PC-9 (cell line): ENCODE results near the gene XAF1. TPM values are rescaled to one million over a fixed set of nuclear protein-coding genes. Genes with fewer than 3 reads are reported as not detected.
"Not testable (repeated sequence)": the region's sequence is repeated elsewhere in the genome, so short reads cannot be mapped to it uniquely, and the experiment has no call there.

Source experiments
- BruUV-seq: library from RNA; stranded (reverse); fragments of 400-500 nt; replicated peaks from 2 replicates; lab custom pipeline; 2021; lab: Mats Ljungman, UMichigan
- CTCF ChIA-PET: fragments of 300-600 bp; sonication (Branson Sonifier 250); formaldehyde crosslinking; loops from one replicate; lab custom pipeline; 2022; ENCODE audit warnings: antibody characterized with exemption; lab: Charles Lee
- POLR2A ChIA-PET: fragments of 300-600 bp; sonication (Branson Sonifier 250); formaldehyde crosslinking; loops from one replicate; lab custom pipeline; 2022; ENCODE audit warnings: antibody characterized with exemption; ENCODE audit not compliant: unreplicated experiment; lab: Charles Lee
- DNase-seq, 2 experiments: peaks; one replicate each; pipeline versions ENCODE4 v3.0.0 to v3.0.0-alpha.2; 2015 to 2022; ENCODE audit warnings: mixed read lengths in 1 of 2
- H2AFZ ChIP-seq: fragments of 200-600 bp; sonication (generic); 2 replicates; pipeline ENCODE4 v1.8.1; 2017; ENCODE audit warnings: antibody characterized with exemption
- H3F3A ChIP-seq: fragments of 200-600 bp; sonication (generic); 2 replicates; pipeline ENCODE4 v1.8.1; 2017; ENCODE audit warnings: antibody characterized with exemption, mild to moderate bottlenecking, low read depth; ENCODE audit not compliant: insufficient read depth
- H3K27ac ChIP-seq: fragments of 200-600 bp; sonication (generic); 2 replicates; pipeline ENCODE4 v1.6.1; 2016; ENCODE audit warnings: mixed run types
- H3K27me3 ChIP-seq: fragments of 200-600 bp; sonication (generic); 2 replicates; pipeline ENCODE4 v1.6.1; 2016; ENCODE audit warnings: low read depth, mixed run types; ENCODE audit not compliant: insufficient read depth
- H3K36me3 ChIP-seq: fragments of 200-600 bp; sonication (generic); 2 replicates; pipeline ENCODE4 v1.6.1; 2016; ENCODE audit warnings: low read depth, mixed run types
- H3K4me1 ChIP-seq: fragments of 200-600 bp; sonication (generic); replicated peaks from 2 replicates; pipeline ENCODE4 v1.6.1; 2016; ENCODE audit warnings: mixed run types; ENCODE audit not compliant: insufficient read depth
- H3K4me2 ChIP-seq: fragments of 200-600 bp; sonication (generic); 2 replicates; pipeline ENCODE4 v1.6.1; 2017; ENCODE audit warnings: mixed run types
- H3K4me3 ChIP-seq: fragments of 200-600 bp; sonication (generic); 2 replicates; pipeline ENCODE4 v1.6.1; 2016; ENCODE audit warnings: mixed run types
- H3K79me2 ChIP-seq: fragments of 200-600 bp; sonication (generic); 2 replicates; pipeline ENCODE4 v1.6.1; 2017; ENCODE audit warnings: low read depth, mixed run types
- H3K9me2 ChIP-seq: fragments of 200-600 bp; sonication (generic); 2 replicates; pipeline ENCODE4 v1.8.1; 2017; ENCODE audit warnings: mild to moderate bottlenecking; ENCODE audit not compliant: insufficient read depth
- H3K9me3 ChIP-seq: fragments of 200-600 bp; sonication (generic); 2 replicates; pipeline ENCODE4 v1.8.1; 2016; ENCODE audit warnings: low read depth; ENCODE audit not compliant: insufficient read depth
- H4K20me1 ChIP-seq: fragments of 200-600 bp; sonication (generic); 2 replicates; pipeline ENCODE4 v1.8.1; 2017; ENCODE audit not compliant: insufficient read depth
- CTCF ChIP-seq: fragments of 200-600 bp; sonication (generic); conservative IDR thresholded peaks from 2 replicates; pipeline ENCODE4 v1.6.1; 2017; ENCODE audit warnings: mixed run types, antibody characterized with exemption, mild to moderate bottlenecking, moderate library complexity
- EZH2 ChIP-seq: fragments of 200-600 bp; sonication (generic); IDR thresholded peaks from 2 replicates; pipeline ENCODE4 v1.8.0; 2017; ENCODE audit warnings: antibody characterized with exemption, low read depth
- intact Hi-C: fragments of 100-400 bp; cut with micrococcal nuclease; formaldehyde crosslinking; loops from one replicate; pipeline ENCODE4 v1.10.0; 2022; ENCODE audit not compliant: unreplicated experiment
- total RNA-seq: library from RNA; stranded (reverse); gene quantifications from 2 replicates; pipeline ENCODE4 v1.2.3, GENCODE V29; 2021

XAF1 gene
- total RNA-seq, 1 experiment from 2014 or later, result 27.6 TPM

- Histone ChIP-seq H3K4me2 (no peak overlapping the region), H2AFZ (no peak overlapping the region), H3F3A (no peaks in the 10 kb centered on the region), H3K36me3 (no peaks in the 10 kb centered on the region), H3K9me3 (no peaks in the 10 kb centered on the region), H3K4me3 (no peak overlapping the region), H4K20me1 (no peaks in the 10 kb centered on the region), H3K27ac (no peak overlapping the region), H3K9me2 (no peaks in the 10 kb centered on the region), H3K79me2 (no peaks in the 10 kb centered on the region), H3K27me3 (no peaks in the 10 kb centered on the region), H3K4me1 (no peaks in the 10 kb centered on the region)
- BruUV-seq, result no TSS peak
- DNase-seq, result no peak
- intact Hi-C loops, result no loop called here
- TF ChIP-seq EZH2 (no peak), CTCF (no peak)
- CTCF ChIA-PET, result no interaction called here
- POLR2A ChIA-PET, result no interaction called here
Measured at GRCh38 chr17:6729531-6729930, 26.3 kb upstream of the XAF1 start.

DNA sequence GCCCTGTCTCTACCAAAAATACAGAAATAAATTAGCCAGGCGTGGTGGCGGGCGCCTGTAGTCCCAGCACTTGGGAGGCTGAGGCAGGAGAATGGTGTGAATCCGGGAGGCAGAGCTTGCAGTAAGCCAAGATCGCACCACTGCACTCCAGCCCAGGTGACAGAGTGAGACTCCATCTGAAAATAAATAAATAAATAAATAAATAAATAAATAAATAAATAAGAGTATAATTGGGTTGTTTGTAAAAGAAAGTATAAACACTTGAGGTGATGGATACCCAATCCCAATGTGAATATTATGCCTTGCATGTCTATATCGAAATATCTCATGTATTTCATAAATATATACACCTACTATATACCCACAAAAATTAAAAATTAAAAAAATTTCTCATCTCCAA is 9.2 kb upstream of the XAF1 start:
- intact Hi-C loops, H3K36me3 ChIP-seq, H2AFZ ChIP-seq, H3K4me3 ChIP-seq, H3K79me2 ChIP-seq, DNase-seq, H4K20me1 ChIP-seq, H3K9me3 ChIP-seq, H3K4me1 ChIP-seq, H3K9me2 ChIP-seq, H3F3A ChIP-seq, H3K4me2 ChIP-seq, H3K27me3 ChIP-seq, H3K27ac ChIP-seq, BruUV-seq, CTCF ChIA-PET, POLR2A ChIA-PET: not testable (repeated sequence)

- TF ChIP-seq CTCF (no peak), EZH2 (no peak)
- H3K36me3 ChIP-seq, result no peaks in the 10 kb centered on the region
- DNase-seq, result peak in 1 of 2 experiments; percentile 23
- H3K79me2 ChIP-seq, result no peaks in the 10 kb centered on the region
- H3K4me2 ChIP-seq, result no peak overlapping the region
- H3K9me2 ChIP-seq, result no peaks in the 10 kb centered on the region
- BruUV-seq, result no TSS peak
- H3K27ac ChIP-seq, result no peak overlapping the region
- H3K4me3 ChIP-seq, result no peak overlapping the region
- no peaks in the 10 kb centered on the region for H3K9me3 ChIP-seq
- no peaks in the 10 kb centered on the region for H3K27me3 ChIP-seq
- ChIA-PET POLR2A (no interaction called here), CTCF (no interaction called here)
- peaks cover 21% of the 10 kb centered on the region for H3K4me1 ChIP-seq
- no peaks in the 10 kb centered on the region for H4K20me1 ChIP-seq
- H3F3A ChIP-seq, result peaks cover 20% of the 10 kb centered on the region
- intact Hi-C loops, result no loop called here
- H2AFZ ChIP-seq, result no peak overlapping the region
Measured at GRCh38 chr17:6748617-6749016, 7.2 kb upstream of the XAF1 start.

- peaks cover 21% of the 10 kb centered on the region for H3F3A ChIP-seq
- H3K4me3 ChIP-seq, result no peak overlapping the region
- no TSS peak for BruUV-seq
- no peaks in the 10 kb centered on the region for H3K27me3 ChIP-seq
- H3K36me3 ChIP-seq, result no peaks in the 10 kb centered on the region
- ChIA-PET CTCF (interaction anchor here (0.7 kb wide), 1 partner anchor 94 kb away, joined by 3 read pairs; no protein-coding TSS in a partner anchor), POLR2A (no interaction called here)
- no peaks in the 10 kb centered on the region for H3K79me2 ChIP-seq
- no peak overlapping the region for H2AFZ ChIP-seq
- peak in 1 of 2 experiments; percentile 29 for DNase-seq
- no peaks in the 10 kb centered on the region for H3K9me3 ChIP-seq
- intact Hi-C loops, result no loop called here
- H3K4me1 ChIP-seq, result peaks cover 22% of the 10 kb centered on the region
- H3K4me2 ChIP-seq, result no peak overlapping the region
- H3K9me2 ChIP-seq, result no peaks in the 10 kb centered on the region
- H4K20me1 ChIP-seq, result no peaks in the 10 kb centered on the region
- H3K27ac ChIP-seq, result no peak overlapping the region
- no peak for TF ChIP-seq EZH2
Measured at GRCh38 chr17:6749519-6749918, 6.3 kb upstream of the XAF1 start.
